Left hindlimb (tissue), 1 donor: ENCODE data around the gene HILPDA.
A peak's percentile ranks its signal among the peaks of the same experiment; 100 is the strongest.

Experiments used
- DNase-seq: peaks from one replicate; pipeline ENCODE4 v3.0.0-alpha.2; 2018

HILPDA gene

GRCh38 chr7:128455543-128456254 is at the start of gene HILPDA:
HILPDA (plus strand) TSS chr7:128455878; CDS start chr7:128457269, 1,391 bp downstream.
- DNase-seq: peak; percentile 95

GRCh38 chr7:128406314-128407232 is 49.1 kb upstream of the HILPDA start:
- no peak for DNase-seq

- no peak for DNase-seq
These were observed 48.5 kb upstream of the HILPDA start for GRCh38 chr7:128407233-128407589.

- no peak for DNase-seq
These were observed 47.6 kb upstream of the HILPDA start for GRCh38 chr7:128407751-128408708.

- DNase-seq: no peak
These were observed 46.7 kb upstream of the HILPDA start for GRCh38 chr7:128408709-128409595.

GRCh38 chr7:128409596-128410450 is 45.9 kb upstream of the HILPDA start, which contains the start of gene IMPDH1:
IMPDH1 (minus strand) TSS chr7:128409982; CDS start chr7:128409901, 81 bp downstream.
- DNase-seq: peak; percentile 91

- no peak for DNase-seq
These were observed 45.3 kb upstream of the HILPDA start for GRCh38 chr7:128410451-128410753.

GRCh38 chr7:128415217-128415785 is 40.4 kb upstream of the HILPDA start:
- no peak for DNase-seq

- no peak for DNase-seq
These were observed 38.6 kb upstream of the HILPDA start for GRCh38 chr7:128417071-128417470.

- no peak for DNase-seq
These were observed 36.4 kb upstream of the HILPDA start for GRCh38 chr7:128419257-128419656.

GRCh38 chr7:128420773-128421172 is 34.9 kb upstream of the HILPDA start:
- no peak for DNase-seq

GRCh38 chr7:128421384-128421783 is 34.3 kb upstream of the HILPDA start:
- no peak for DNase-seq

- DNase-seq: no peak
These were observed 33.6 kb upstream of the HILPDA start for GRCh38 chr7:128422037-128422436.

- DNase-seq: no peak
These were observed 32.8 kb upstream of the HILPDA start for GRCh38 chr7:128422842-128423241.

GRCh38 chr7:128424686-128425275 is 30.9 kb upstream of the HILPDA start:
- no peak for DNase-seq

GRCh38 chr7:128425850-128426249 is 29.8 kb upstream of the HILPDA start:
- peak; percentile 62 for DNase-seq

- DNase-seq: no peak
These were observed 28.3 kb upstream of the HILPDA start for GRCh38 chr7:128427289-128427891.

GRCh38 chr7:128430207-128430606 is 25.5 kb upstream of the HILPDA start:
- DNase-seq: no peak

- no peak for DNase-seq
These were observed 24.5 kb upstream of the HILPDA start for GRCh38 chr7:128431221-128431620.

- no peak for DNase-seq
These were observed 23.9 kb upstream of the HILPDA start for GRCh38 chr7:128431754-128432153.
